ENCODE results near the gene DTX2.
"Not testable (repeated sequence)": the region's sequence is repeated elsewhere in the genome, so short reads cannot be mapped to it uniquely, and the experiment has no call there.

DNA sequence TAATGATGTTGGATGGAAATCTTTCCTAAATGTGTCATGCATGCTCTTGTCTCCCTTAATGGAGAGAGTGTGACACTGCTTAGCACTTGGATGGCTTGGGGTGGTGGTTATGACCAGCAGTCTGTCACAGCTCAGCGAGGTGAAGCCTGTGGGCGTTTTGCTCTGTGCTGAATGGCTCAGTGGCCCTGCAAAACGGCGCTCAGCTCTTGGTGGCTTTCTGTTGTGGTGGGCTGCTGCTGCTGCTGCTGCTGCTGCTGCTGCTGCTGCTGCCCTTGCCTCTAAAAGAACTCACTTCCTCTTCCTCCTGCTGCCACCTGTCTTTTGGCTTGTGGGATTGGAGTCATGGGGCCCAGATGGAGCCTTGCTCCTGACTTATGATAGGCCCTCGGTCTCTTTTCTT lies 25.1 kb downstream of the DTX2 start:
- TF ChIP-seq, protein P1, sequence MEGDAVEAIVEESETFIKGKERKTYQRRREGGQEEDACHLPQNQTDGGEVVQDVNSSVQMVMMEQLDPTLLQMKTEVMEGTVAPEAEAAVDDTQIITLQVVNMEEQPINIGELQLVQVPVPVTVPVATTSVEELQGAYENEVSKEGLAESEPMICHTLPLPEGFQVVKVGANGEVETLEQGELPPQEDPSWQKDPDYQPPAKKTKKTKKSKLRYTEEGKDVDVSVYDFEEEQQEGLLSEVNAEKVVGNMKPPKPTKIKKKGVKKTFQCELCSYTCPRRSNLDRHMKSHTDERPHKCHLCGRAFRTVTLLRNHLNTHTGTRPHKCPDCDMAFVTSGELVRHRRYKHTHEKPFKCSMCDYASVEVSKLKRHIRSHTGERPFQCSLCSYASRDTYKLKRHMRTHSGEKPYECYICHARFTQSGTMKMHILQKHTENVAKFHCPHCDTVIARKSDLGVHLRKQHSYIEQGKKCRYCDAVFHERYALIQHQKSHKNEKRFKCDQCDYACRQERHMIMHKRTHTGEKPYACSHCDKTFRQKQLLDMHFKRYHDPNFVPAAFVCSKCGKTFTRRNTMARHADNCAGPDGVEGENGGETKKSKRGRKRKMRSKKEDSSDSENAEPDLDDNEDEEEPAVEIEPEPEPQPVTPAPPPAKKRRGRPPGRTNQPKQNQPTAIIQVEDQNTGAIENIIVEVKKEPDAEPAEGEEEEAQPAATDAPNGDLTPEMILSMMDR (optimal IDR thresholded peaks at IDR 0.05 in 1 of 3, IDR thresholded peaks at IDR 0.05 in 1 of 3, conservative IDR thresholded peaks at IDR 0.05 in 1 of 3; ENCODE audit: extremely low read depth in 1 of 3, insufficient read depth in 2 of 3, low read length in 3 of 3), result not testable (repeated sequence)
- TF ChIP-seq EZH2 (IDR thresholded peaks at IDR 0.05; ENCODE audit: low read length), result not testable (repeated sequence)
